ENCODE measurements around the gene CR1L. TPM values are rescaled to one million over a fixed set of nuclear protein-coding genes. Genes with fewer than 3 reads are reported as not detected.
"Not testable (repeated sequence)": the region's sequence is repeated elsewhere in the genome, so short reads cannot be mapped to it uniquely, and the experiment has no call there.

The CR1L gene
- total RNA-seq, 1 donor from 2014 or later = 0.43 TPM

DNA sequence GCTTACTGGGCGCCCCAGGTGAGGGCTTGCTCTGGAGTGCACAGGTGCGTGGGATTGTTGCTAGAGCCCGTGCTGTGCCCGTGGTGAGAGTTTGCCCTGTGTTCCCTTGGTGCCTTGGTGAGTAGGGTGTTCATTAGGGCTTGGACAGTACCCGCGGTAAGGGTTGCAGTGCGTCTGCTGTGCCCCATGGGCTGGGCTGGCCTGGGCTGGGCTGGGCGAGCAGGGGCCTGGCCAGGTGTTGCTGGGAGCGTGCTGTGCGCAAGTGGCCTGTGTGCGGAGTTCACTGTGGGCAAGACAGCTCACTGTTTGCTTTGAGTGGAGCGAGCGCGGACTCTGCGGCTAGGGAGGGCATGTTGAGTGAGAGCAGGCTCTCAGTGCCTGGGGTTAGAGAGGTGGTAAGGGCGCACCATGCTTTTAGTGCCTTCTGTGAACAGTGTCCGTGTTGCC lies 725 bp downstream of the CR1L start:
- ATAC-seq (peak; percentile 30), DNase-seq (ENCODE audit: low spot score) (no peak)

DNA sequence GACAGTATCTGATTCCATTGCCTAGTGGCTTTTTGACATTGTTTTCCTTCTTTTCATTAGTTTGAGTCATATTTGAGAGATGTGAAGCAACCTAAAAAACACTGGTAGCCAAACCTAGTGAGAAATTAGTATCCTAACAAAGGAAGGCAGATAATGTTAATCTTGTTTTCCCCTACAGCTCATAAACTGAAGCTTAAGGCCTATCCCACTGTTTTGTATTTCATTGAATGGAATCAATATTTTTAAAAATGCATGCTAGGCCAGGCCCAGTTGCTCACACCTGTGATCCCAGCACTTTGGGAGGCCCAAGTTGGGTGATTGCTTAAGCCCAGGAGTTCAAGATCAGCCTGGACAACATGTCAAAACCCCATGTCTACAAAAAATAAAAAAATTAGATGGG lies 1.2 kb downstream of the CR1L start:
- ATAC-seq (no peak), DNase-seq (ENCODE audit: low spot score) (no peak)

DNA sequence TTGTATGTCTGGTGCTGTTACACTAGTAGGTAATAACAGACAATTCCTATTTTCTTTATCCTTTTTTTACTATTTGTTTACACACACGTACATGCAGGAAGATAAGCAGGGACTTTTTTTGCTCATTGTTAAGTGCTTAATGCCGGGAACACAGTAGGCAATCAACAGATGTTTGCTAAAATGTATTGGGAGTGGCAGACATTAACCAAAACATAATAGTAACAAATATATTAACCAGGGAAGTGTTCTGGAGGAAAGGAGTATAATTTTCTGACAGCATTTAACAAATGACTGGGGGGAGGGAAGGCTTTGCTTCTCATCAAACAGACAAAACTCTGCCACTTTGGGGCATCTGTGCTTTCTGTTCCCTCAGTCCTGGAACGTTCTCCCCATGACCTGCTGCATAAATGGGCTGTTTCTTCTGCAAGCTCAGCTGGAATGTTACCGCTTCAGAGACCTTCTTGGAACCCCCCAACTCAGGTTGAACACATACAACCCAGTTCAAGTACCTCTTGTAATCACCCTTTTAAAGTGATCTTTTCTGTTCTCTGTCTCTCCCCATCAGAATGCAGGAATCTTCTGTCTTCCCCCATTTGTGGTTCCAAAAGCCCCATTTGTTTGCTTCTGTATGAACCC lies 2.1 kb downstream of the CR1L start:
- DNase-seq (ENCODE audit: low spot score) (no peak), ATAC-seq (no peak)

DNA sequence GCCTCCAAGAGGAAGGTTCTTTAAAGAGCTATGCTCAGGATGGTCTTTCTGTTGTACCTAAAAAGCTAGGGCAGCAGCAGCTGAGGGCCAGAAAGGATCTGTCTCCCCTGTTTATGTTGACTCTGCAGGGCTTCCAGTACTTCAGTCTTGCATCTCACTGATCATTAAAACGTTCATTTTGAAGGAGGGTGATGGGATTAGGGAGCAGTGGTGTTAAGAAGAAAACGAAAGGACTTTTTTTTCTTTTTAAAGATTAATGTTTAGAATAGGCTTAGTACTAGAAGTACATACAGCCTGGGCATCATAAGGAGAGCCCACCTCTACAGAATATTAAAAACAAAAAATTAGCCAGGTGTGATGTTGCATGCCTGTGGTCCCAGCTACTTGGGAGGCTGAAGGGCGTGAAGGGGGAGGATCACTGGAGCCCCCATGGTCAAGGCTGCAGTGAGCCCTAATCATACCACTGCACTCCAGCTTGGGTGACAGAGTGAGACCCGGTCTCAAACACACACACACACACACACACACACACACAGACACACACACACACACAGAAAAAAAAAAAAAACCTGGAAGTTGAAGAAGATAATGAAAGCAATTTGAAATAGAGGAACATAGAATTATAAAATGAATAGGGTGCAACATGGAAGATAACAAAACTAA lies 2.9 kb downstream of the CR1L start:
- no peak for DNase-seq (ENCODE audit: low spot score)
- no peak for ATAC-seq

- DNase-seq (ENCODE audit: low spot score) (no peak), ATAC-seq (no peak)
These were observed 3.6 kb downstream of the CR1L start for GRCh38 chr1:207648334-207649209.

DNA sequence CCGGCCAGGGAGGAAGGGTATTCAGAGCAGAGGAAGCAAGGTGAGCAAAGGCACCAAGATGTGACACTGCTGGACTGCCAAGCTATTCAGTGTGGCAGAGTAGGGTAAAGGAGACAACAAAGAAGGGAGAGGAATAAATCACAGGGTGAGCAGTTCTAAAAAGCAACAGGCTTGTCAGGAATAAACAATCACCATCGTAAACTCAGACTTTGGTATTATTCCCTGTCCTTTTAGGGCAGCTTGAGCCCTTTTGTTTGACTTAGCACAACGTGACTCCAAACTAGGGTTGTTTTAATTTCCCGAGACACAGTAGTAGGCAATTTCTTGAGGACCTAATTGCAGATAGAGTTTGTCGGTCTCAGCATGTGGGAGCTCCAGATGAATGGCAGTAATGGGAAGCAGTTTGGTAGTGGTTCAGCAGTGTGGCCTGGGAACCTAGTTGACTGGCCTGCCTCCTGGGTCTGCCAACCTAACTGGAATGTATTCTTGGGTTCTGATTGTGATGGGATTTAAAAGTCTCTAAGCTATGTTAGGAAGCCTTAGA lies 4.3 kb downstream of the CR1L start:
- ATAC-seq (no peak), DNase-seq (ENCODE audit: low spot score) (no peak)

DNA sequence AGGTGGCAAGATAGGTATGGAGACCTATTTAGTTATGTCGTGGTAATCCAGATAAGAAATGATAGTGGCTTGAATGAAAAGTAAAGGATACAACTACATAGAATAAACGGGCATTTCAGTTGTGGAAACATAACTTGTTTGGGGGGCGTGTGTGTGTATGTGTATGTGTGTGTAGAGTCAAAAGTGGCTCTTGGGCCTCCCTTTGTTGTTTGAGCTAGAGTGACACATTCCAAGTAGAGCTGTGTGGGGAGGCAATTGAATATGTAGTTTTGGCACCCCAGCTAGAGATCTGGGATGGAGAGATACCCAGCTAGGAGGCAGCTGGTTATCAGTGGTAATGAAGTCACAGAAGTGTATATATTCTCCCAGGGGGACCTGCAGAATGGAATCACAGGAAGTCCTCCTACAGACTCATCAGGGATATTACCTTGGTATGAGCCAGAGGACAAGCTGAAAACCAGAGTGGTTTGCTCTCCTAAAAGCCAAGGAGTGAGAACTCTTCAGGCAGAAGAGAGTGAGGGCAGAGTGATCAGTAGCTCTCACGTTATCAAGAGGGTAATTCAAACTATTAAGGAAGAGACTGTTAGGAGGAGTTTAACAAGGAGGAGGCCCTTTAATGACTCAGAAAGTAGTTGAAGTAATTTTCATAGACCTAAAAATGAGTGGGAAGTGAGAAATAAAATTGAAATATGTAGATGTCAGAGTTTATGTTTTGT lies 5.1 kb downstream of the CR1L start:
- DNase-seq (ENCODE audit: low spot score) = no peak
- no peak for ATAC-seq

DNA sequence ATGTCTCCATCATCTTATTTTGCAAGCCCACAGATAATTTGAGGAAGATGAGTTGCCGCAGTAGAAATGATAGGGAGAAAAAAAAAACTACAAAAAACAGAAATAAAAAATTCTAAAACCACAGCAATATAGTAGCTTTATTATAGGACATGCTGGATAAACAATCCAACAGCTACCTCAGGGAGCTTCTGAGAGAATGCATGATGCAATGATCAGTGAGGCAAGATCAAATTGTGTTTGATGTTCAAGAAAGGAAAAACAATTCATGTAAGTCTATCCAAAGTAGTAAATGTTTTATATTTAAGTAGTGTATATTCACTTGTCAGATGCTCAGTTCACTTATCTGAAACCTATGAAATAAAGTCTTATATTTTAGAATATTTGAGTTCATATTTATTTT lies 6.7 kb downstream of the CR1L start:
- ATAC-seq = no peak
- DNase-seq (ENCODE audit: low spot score) = no peak

- ATAC-seq = peak; percentile 60
- no peak for DNase-seq (ENCODE audit: low spot score)
These were observed 9.4 kb downstream of the CR1L start for GRCh38 chr1:207654320-207654719.

GRCh38 chr1:207658408-207658807 lies 13.5 kb downstream of the CR1L start:
- ATAC-seq = no peak
- DNase-seq (ENCODE audit: low spot score) = no peak

DNA sequence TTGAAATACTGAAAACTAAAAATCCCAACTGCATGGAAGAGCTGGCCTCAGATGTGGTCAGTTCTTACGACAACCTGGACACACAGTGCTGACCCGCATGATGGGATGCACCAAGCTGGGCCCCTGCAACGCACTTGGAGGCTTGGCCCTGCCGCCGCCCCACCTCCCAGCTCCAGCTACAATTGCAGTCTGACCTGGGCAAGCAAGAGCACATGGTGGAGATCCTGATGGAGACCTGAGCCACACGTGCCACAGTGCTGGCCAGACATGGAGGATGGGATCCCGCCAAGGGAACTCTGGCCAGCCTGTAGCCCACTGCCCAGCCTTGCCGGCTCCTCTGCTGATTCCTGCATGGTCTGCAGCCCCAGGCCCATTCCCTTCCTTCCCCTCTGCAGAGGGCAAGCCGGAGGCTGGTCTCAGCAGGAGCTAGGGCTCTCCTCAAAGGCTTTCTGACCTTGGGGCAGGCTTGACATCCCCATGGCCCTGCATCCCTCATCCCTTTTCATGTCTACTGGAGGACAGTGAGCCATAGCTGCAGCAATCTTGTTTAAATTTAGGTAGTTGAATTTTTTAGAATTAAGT lies 14.1 kb downstream of the CR1L start:
- no peak for ATAC-seq
- DNase-seq (ENCODE audit: low spot score) = no peak

DNA sequence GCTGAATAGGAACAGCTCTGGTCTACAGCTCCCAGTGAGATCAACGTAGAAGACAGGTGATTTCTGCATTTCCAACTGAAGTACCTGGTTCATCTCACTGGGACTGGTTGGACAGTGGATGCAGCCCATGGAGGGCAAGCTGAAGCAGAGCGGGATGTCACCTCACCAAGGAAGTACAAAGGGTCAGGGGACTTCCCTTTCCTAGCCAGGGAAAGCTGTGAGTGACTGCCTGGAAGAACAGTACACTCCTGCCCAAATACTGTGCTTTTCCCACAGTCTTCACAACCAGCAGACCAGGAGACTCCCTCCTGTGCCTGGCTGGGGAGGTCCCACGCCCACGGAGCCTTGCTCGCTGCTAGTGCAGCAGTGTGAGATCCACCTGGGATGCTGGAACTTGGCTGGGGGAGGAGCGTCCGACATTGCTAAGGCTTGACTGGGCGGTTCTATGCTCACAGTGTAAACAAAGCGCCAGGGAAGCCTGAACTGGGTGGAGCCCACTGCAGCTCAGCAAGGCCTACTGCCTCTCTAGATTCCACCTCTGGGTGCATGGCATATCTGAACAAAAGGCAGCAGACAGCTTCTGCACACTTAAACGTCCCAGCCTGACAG lies 14.7 kb downstream of the CR1L start:
- DNase-seq (ENCODE audit: low spot score) (no peak), ATAC-seq (no peak)

DNA sequence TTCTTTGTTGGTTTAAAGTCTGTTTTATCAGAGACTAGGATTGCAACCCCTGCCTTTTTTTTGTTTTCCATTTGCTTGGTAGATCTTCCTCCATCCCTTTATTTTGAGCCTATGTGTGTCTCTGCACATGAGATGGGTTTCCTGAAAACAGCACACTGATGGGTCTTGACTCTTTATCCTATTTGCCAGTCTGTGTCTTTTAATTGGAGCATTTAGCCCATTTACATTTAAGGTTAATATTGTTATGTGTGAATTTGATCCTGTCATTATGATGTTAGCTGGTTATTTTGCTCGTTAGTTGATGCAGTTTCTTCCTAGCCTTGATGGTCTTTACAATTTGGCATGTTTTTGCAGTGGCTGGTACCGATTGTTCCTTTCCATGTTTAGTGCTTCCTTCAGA lies 16.5 kb downstream of the CR1L start:
- not testable (repeated sequence) for DNase-seq (ENCODE audit: low spot score); ATAC-seq

DNA sequence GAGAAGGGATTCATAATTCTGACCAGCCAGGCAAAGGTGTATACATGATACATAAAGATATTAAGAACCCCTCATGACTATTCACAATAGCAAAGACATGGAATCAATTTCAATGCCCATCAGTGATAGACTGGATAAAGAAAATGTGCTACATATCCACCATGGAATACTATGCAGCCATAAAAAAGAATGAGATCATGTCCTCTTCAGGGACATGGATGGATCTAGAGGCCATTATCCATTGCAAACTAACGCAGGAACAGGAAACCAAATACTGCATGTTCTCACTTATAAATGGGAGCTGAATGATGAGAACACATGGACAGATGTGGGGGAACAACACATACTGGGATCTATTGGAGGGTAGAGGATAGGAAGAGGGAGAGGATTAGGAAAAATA lies 21.4 kb downstream of the CR1L start:
- no peak for DNase-seq (ENCODE audit: low spot score)
- ATAC-seq = no peak

DNA sequence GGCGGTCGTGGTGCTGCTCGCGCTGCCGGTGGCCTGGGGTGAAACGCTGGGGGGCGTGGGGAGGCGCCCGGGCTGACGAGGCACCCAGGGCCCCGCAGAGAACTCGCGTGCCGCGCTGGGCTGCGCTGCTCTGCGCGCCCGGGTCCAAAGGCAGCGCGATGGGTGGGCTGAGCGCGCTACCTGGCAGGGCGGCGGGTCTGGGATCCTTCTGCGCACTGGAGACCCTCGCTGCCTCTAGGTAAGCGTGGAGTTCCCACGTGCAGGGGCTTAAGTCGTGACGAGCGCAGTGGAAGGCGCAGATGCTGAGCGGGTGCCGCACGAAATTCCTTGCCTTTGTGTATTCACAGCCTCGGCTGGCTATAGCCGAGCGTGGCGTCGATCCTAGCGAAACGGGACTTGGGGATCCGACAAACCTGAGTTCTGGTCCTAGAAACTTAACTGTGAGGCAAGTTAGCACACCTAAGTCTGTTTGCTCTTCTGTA lies 24.6 kb downstream of the CR1L start:
- ATAC-seq (no peak), DNase-seq (ENCODE audit: low spot score) (no peak)

DNA sequence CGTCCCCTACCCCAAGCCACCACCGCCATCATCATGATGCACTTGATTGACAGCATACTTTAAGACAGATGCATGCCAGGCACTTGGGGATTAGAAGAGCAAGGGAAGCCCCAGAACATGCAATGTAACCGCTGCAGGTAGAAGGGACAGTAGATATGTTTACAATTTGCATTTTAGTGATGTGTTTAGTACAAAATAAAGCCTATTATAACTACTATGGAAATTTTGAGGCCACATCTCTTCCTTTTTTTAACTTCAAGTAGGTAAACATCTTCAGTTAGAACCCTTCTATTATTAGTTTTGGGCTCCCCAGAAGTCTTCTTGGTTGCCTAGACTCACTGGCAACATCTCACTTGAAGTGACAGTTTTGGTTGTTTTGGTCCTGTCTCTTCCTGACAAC lies 25.3 kb downstream of the CR1L start:
- ATAC-seq (no peak), DNase-seq (ENCODE audit: low spot score) (no peak)

- DNase-seq (ENCODE audit: low spot score) (no peak), ATAC-seq (no peak)
These were observed 26.1 kb downstream of the CR1L start for GRCh38 chr1:207670997-207671396.

GRCh38 chr1:207672522-207673130 lies 27.7 kb downstream of the CR1L start:
- DNase-seq (ENCODE audit: low spot score) (no peak), ATAC-seq (peak; percentile 65)

- no peak for DNase-seq (ENCODE audit: low spot score)
- no peak for ATAC-seq
These were observed 28.5 kb downstream of the CR1L start for GRCh38 chr1:207673399-207673798.

DNA sequence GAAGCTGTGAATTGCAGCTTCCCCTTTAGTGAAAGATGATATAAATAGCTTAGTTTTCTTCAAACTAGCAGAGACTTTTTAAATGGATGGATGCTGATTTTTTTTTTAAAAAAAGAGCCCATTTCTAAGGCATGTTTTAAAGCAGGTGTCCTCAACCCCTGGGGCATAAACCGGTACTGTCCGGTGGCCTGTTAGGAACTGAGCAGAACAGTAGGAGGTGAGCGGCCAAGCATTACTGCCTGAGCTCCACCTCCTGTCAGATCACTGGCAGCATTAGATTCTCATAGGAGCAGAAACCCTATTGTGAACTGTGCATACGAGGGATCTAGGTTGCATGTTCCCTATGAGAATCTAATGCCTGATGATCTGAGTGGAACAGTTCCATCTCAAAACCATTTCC lies 31.2 kb downstream of the CR1L start:
- ATAC-seq = no peak

More for the DNA sequence above, 31.2 kb downstream of the CR1L start:
- no peak for DNase-seq (ENCODE audit: low spot score)
